ENCODE measurements around the gene CAPN11.

- no peak for TF ChIP-seq POLR2A (IDR thresholded peaks at IDR 0.05)
- no peak for TF ChIP-seq CTCF (IDR thresholded peaks at IDR 0.05)
- no peak for TF ChIP-seq EP300 (IDR thresholded peaks at IDR 0.05)
Measured at GRCh38 chr6:44198684-44199083, 40.1 kb downstream of the CAPN11 start.
